Fibroblast of lung (primary cell): Measurements from ENCODE around the gene VPS35L. TPM values are rescaled to one million over a fixed set of nuclear protein-coding genes. Genes with fewer than 3 reads are reported as not detected.

Experiments used
- DNase-seq, 2 donors: peaks; one replicate each; pipeline versions ENCODE4 v3.0.0 to v3.0.0-alpha.2; 2010; ENCODE audit warnings: low read depth in 2 of 2
- H2AFZ ChIP-seq: 2 replicates; pipeline ENCODE4 v1.5.1; 2012; ENCODE audit warnings: low read length, control low read depth, inconsistent platforms
- H3K27ac ChIP-seq: 2 replicates; pipeline ENCODE4 v1.5.1; 2011; ENCODE audit warnings: low read length, control low read depth; ENCODE audit not compliant: insufficient read depth
- H3K27me3 ChIP-seq: 2 replicates; pipeline ENCODE4 v1.5.1; 2011; ENCODE audit warnings: mild to moderate bottlenecking, low read length; ENCODE audit not compliant: control insufficient read depth, insufficient read depth
- H3K36me3 ChIP-seq: 2 replicates; pipeline ENCODE4 v1.5.1; 2011; ENCODE audit warnings: low read length; ENCODE audit not compliant: control insufficient read depth, insufficient read depth
- H3K4me1 ChIP-seq: 2 replicates; pipeline ENCODE4 v1.5.1; 2011; ENCODE audit warnings: low read length; ENCODE audit not compliant: control insufficient read depth, insufficient read depth; ENCODE audit errors: extremely low read depth
- H3K4me2 ChIP-seq: 2 replicates; pipeline ENCODE4 v1.5.1; 2011; ENCODE audit warnings: low read length, control low read depth; ENCODE audit not compliant: insufficient read depth; ENCODE audit errors: extremely low read depth
- H3K4me3 ChIP-seq, 4 experiments: fragments of 200-600 bp in 1 of 4; sonication (generic) in 1 of 4; replicated peaks in 1 of 4; 2 replicates each; pipeline ENCODE4 v1.5.1; 2011 to 2016; ENCODE audit warnings: low read length in 4 of 4, low read depth in 3 of 4, mild to moderate bottlenecking in 3 of 4, control low read depth in 2 of 4, inconsistent platforms in 1 of 4, mixed read lengths in 1 of 4; ENCODE audit not compliant: insufficient read depth in 1 of 4; ENCODE audit errors: control extremely low read depth in 1 of 4
- H3K79me2 ChIP-seq: 2 replicates; pipeline ENCODE4 v1.5.1; 2012; ENCODE audit warnings: mild to moderate bottlenecking, low read length, inconsistent platforms; ENCODE audit not compliant: control insufficient read depth, insufficient read depth
- H3K9ac ChIP-seq: 2 replicates; pipeline ENCODE4 v1.5.1; 2011; ENCODE audit warnings: mild to moderate bottlenecking, low read length, control low read depth; ENCODE audit not compliant: insufficient read depth
- H3K9me3 ChIP-seq: 2 replicates; pipeline ENCODE4 v1.5.1; 2012; ENCODE audit warnings: low read depth, low read length; ENCODE audit not compliant: control insufficient read depth, insufficient read depth
- H4K20me1 ChIP-seq: 2 replicates; pipeline ENCODE4 v1.5.1; 2011; ENCODE audit warnings: low read length; ENCODE audit not compliant: control insufficient read depth, insufficient read depth; ENCODE audit errors: extremely low read depth
- EZH2 ChIP-seq: IDR thresholded peaks from 2 replicates; pipeline ENCODE4 v1.5.1; 2012; ENCODE audit warnings: low read length, control low read depth, mild to moderate bottlenecking; ENCODE audit errors: missing control alignments
- polyA plus RNA-seq, 2 donors: library from polyadenylated mRNA; depleted of rRNA in 1 of 2; stranded (reverse) in 1 of 2; unstranded in 1 of 2; fragments of >200 nt; gene quantifications; 2 replicates each; pipeline ENCODE4 v1.2.1, GENCODE V29; 2011 to 2012; ENCODE audit warnings: missing spikeins in 1 of 2
- total RNA-seq: library from RNA; depleted of rRNA; stranded (reverse); fragments of >200 nt; gene quantifications from 2 replicates; pipeline ENCODE4 v1.2.1, GENCODE V29; 2014
- TF ChIP-seq, protein P1 (sequence below), 2 donors: IDR thresholded peaks in 1 of 2; conservative IDR thresholded peaks in 1 of 2; 1 replicate in 1 of 2; 2 replicates in 1 of 2; pipeline ENCODE4 v1.5.1; 2011 to 2012; ENCODE audit warnings: low read length in 2 of 2, control low read depth in 1 of 2, inconsistent platforms in 1 of 2, low read depth in 1 of 2, mild to moderate bottlenecking in 1 of 2

The VPS35L gene
- total and polyA plus RNA-seq, 2 donors (not counting 1 experiment from before 2014, with no cell fraction given): 46.7 to 54.7 TPM

DNA sequence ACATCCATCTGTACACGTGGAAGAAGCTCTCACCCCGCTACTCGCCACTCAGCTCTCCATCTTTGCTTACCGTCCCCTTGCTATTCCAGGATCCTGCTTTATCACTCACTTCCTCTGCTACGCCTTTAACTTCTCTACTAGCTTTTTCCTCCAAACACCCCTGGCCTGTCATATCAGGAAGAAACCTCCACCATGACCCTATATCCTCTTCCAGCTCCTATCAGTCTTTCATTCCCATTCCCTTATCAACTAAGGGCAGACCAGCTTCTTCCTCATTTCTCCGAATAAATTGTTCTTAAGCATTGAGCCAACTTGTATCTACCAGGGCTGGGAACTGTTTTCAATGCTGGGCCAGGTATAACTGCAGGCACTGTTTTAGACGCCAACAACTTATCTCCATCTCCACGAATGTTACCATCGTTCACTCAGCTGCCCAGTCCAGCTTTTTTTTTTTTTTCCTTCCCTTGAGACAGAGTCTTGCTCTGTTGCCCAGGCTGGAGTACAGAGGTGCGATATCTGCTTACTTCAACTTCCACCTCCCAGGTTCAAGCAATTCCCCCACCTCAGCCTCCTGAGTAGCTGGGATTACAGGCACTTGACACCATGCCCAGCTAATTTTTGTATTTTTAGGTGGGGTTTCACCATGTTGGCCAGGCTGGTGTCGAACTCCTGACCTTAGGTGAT, 166.9 kb downstream of the VPS35L start:
- no peak for DNase-seq
- Histone ChIP-seq H3K4me3 (no peak overlapping the region), H4K20me1 (no peaks in the 10 kb centered on the region), H3K27me3 (no peaks in the 10 kb centered on the region), H3K4me1 (no peaks in the 10 kb centered on the region), H2AFZ (no peak overlapping the region), H3K36me3 (no peaks in the 10 kb centered on the region), H3K9me3 (no peaks in the 10 kb centered on the region), H3K79me2 (peaks cover 5% of the 10 kb centered on the region), H3K27ac (no peak overlapping the region), H3K9ac (no peak overlapping the region), H3K4me2 (no peak overlapping the region)
- TF ChIP-seq, protein P1, sequence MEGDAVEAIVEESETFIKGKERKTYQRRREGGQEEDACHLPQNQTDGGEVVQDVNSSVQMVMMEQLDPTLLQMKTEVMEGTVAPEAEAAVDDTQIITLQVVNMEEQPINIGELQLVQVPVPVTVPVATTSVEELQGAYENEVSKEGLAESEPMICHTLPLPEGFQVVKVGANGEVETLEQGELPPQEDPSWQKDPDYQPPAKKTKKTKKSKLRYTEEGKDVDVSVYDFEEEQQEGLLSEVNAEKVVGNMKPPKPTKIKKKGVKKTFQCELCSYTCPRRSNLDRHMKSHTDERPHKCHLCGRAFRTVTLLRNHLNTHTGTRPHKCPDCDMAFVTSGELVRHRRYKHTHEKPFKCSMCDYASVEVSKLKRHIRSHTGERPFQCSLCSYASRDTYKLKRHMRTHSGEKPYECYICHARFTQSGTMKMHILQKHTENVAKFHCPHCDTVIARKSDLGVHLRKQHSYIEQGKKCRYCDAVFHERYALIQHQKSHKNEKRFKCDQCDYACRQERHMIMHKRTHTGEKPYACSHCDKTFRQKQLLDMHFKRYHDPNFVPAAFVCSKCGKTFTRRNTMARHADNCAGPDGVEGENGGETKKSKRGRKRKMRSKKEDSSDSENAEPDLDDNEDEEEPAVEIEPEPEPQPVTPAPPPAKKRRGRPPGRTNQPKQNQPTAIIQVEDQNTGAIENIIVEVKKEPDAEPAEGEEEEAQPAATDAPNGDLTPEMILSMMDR (conservative IDR thresholded peaks at IDR 0.05 in 1 of 2, IDR thresholded peaks at IDR 0.05 in 1 of 2; ENCODE audit: low read depth in 1 of 2, low read length in 2 of 2): no peak
- no peak for TF ChIP-seq EZH2

DNA sequence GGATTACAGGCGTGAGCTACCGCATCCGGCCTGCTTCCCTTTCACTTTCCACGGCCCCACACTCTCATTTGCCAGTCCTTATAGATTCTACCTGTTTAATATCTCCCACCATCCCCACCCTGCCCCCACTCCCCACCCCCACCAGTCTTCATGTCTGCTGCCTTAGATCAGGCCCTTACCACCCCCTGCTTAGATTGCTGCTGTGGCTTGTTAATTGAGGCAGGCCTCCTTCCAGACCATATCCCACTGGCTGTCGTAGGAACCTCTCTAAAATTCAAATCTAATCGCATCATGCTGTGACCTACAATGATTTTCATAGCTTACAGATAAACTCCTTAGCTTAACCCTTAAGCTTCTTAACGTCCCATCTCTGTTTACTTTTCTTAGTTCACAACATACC, 167.5 kb downstream of the VPS35L start:
- DNase-seq: no peak
- H3K36me3 ChIP-seq: no peaks in the 10 kb centered on the region
- no peak overlapping the region for H3K9ac ChIP-seq
- H4K20me1 ChIP-seq: no peaks in the 10 kb centered on the region
- no peaks in the 10 kb centered on the region for H3K4me1 ChIP-seq
- H3K27me3 ChIP-seq: no peaks in the 10 kb centered on the region
- peaks cover 3% of the 10 kb centered on the region for H3K79me2 ChIP-seq
- no peak overlapping the region for H2AFZ ChIP-seq
- TF ChIP-seq, protein P1 (conservative IDR thresholded peaks at IDR 0.05 in 1 of 2, IDR thresholded peaks at IDR 0.05 in 1 of 2; ENCODE audit: low read depth in 1 of 2, low read length in 2 of 2): no peak
- no peak for TF ChIP-seq EZH2
- no peaks in the 10 kb centered on the region for H3K9me3 ChIP-seq
- no peak overlapping the region for H3K27ac ChIP-seq
- no peak overlapping the region for H3K4me3 ChIP-seq
- H3K4me2 ChIP-seq: no peak overlapping the region

DNA sequence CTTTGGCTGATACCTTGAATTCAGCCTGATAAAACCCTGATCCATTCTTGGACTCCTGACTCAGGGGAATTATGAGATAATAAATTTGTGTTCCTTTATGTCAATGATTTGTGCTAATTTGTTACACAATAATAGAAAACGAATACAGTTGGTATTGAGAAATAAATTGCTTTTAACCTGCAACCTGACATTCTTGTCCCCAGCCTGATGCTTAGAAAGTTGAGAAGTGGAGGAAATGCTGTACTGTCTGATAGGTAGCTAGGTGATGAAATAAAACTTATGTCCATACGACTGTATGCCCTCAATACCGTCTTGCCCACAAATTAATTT, 173.1 kb downstream of the VPS35L start:
- TF ChIP-seq, protein P1 (conservative IDR thresholded peaks at IDR 0.05 in 1 of 2, IDR thresholded peaks at IDR 0.05 in 1 of 2; ENCODE audit: low read depth in 1 of 2, low read length in 2 of 2): no peak
- no peak for TF ChIP-seq EZH2
- Histone ChIP-seq H3K9ac (no peak overlapping the region), H3K9me3 (no peaks in the 10 kb centered on the region), H3K27ac (no peak overlapping the region), H3K4me1 (no peaks in the 10 kb centered on the region), H3K36me3 (no peaks in the 10 kb centered on the region), H3K79me2 (no peaks in the 10 kb centered on the region), H3K4me2 (no peak overlapping the region), H2AFZ (no peak overlapping the region), H3K27me3 (no peaks in the 10 kb centered on the region), H3K4me3 (no peak overlapping the region), H4K20me1 (no peaks in the 10 kb centered on the region)
- no peak for DNase-seq
